ENCODE measurements around the gene CNTNAP2.

Gene CNTNAP2

GRCh38 chr7:147300293-147300692, 1183.7 kb downstream of the CNTNAP2 start:
- H3K4me3 Mint-ChIP-seq: no peak overlapping the region
- no peaks in the 10 kb centered on the region for H3K4me1 Mint-ChIP-seq

DNA sequence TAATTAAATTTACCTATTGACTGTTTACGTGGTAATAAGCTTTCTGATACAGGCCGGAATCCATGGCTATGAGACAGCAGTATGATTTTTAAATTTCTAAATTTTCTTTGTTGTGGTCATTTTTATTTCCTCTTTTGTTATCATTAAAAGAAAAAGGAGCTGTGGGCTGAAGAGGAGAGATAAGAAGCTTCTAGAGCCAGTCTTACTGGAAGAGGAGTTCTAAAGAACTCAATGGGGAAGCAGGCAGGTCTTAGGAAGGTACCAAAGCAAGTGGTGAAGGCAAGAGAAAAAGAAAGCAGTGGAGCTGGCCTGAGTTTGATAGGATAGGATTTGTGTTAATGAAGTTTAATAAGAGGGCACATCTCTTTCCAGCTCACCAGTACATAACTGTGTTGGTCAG, 1187.8 kb downstream of the CNTNAP2 start:
- no peaks in the 10 kb centered on the region for H3K36me3 Mint-ChIP-seq
- peaks cover 25% of the 10 kb centered on the region for H3K9me3 Mint-ChIP-seq
- CTCF ChIA-PET: no interaction called here

More at GRCh38 chr7:147300293-147300692, 1183.7 kb downstream of the CNTNAP2 start:
- no peaks in the 10 kb centered on the region for H3K27me3 Mint-ChIP-seq
- CTCF ChIA-PET: no interaction called here
- H3K27ac Mint-ChIP-seq: no peak overlapping the region
- H3K36me3 Mint-ChIP-seq: no peaks in the 10 kb centered on the region
- no peak for DNase-seq
- H3K9me3 Mint-ChIP-seq: peaks cover 9% of the 10 kb centered on the region

GRCh38 chr7:147305827-147306226, 1189.2 kb downstream of the CNTNAP2 start:
- Mint-ChIP-seq H3K36me3 (no peaks in the 10 kb centered on the region), H3K4me1 (no peaks in the 10 kb centered on the region), H3K4me3 (no peak overlapping the region), H3K27ac (no peak overlapping the region), H3K9me3 (peaks cover 25% of the 10 kb centered on the region), H3K27me3 (no peaks in the 10 kb centered on the region)
- no peak for DNase-seq
- CTCF ChIA-PET: no interaction called here

More for the DNA sequence above, 1187.8 kb downstream of the CNTNAP2 start:
- no peak for DNase-seq
- Mint-ChIP-seq H3K4me3 (no peak overlapping the region), H3K27me3 (no peaks in the 10 kb centered on the region), H3K4me1 (no peaks in the 10 kb centered on the region), H3K27ac (no peak overlapping the region)

DNA sequence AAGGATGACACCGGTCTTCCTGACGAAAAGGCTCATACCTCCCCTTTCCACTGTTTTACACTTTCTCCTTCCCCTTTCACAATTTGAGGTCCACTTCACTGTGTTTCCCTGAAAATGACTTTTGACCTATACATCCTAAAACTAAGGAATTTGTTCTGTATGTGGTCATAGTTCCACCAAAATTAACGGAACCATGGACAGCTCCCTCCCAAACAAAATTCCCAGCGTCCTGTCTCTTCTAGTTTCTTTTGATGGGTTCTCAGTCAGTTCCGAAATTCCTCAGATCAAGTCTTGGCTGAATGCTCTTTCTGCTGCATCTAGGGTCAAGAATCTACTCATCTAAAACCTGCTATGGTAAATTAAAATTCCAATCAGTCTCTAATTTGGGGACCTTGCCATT, 1191.9 kb downstream of the CNTNAP2 start:
- no peak for DNase-seq
- no peaks in the 10 kb centered on the region for H3K4me1 Mint-ChIP-seq
- H3K4me3 Mint-ChIP-seq: no peak overlapping the region
- H3K9me3 Mint-ChIP-seq: peaks cover 29% of the 10 kb centered on the region
- CTCF ChIA-PET: no interaction called here
- H3K36me3 Mint-ChIP-seq: no peaks in the 10 kb centered on the region
- H3K27ac Mint-ChIP-seq: no peak overlapping the region
- H3K27me3 Mint-ChIP-seq: no peaks in the 10 kb centered on the region

DNA sequence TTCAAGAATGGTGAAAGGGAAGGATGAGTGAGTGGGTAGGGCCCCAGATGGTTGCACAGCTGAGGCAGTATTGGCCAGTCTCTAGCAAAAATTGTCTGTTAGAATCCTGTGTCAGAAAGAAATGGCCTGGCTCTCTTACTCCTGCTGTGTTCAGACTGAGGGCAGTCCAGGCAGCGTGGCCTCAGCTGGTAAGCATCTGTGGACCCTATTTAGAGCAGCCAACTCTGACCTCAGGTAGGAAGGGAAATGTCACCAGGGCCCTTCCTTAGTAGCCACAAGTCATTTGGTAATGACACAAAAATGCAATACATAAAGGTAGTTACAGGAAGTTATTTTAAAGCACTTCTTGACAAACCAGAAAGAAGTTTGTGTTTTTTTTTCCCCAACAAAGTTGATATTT, 1194.7 kb downstream of the CNTNAP2 start:
- H3K27ac Mint-ChIP-seq: no peak overlapping the region
- CTCF ChIA-PET: no interaction called here
- H3K4me3 Mint-ChIP-seq: no peak overlapping the region
- no peak for DNase-seq
- H3K27me3 Mint-ChIP-seq: no peaks in the 10 kb centered on the region
- H3K36me3 Mint-ChIP-seq: no peaks in the 10 kb centered on the region
- H3K4me1 Mint-ChIP-seq: no peaks in the 10 kb centered on the region
- H3K9me3 Mint-ChIP-seq: peaks cover 21% of the 10 kb centered on the region

DNA sequence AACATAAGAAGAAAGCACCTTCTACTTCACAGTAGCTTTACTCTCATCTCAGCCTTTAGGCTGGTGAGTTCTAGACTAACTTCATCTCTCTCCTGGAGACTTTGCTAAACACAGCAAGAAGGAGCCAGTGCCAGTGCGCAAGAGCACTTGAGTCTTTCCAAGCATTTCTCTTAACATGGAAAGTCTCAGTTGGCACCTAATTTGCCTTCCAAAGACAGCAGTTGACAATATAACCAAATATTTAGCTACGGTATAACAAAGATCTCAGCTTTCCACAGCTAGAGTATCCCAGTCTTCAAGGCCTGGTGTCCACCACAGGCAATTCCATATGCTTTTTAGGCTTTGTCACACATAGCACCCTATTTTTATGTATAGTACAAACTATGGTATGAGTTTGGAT, 1204.9 kb downstream of the CNTNAP2 start:
- DNase-seq: no peak
- CTCF ChIA-PET: no interaction called here
- H3K27me3 Mint-ChIP-seq: no peaks in the 10 kb centered on the region
- H3K36me3 Mint-ChIP-seq: no peaks in the 10 kb centered on the region
- H3K27ac Mint-ChIP-seq: no peak overlapping the region
- no peak overlapping the region for H3K4me3 Mint-ChIP-seq
- peaks cover 12% of the 10 kb centered on the region for H3K9me3 Mint-ChIP-seq
- H3K4me1 Mint-ChIP-seq: no peaks in the 10 kb centered on the region

- Mint-ChIP-seq H3K27me3 (no peaks in the 10 kb centered on the region), H3K27ac (no peak overlapping the region), H3K4me3 (no peak overlapping the region), H3K36me3 (no peaks in the 10 kb centered on the region), H3K9me3 (peaks cover 9% of the 10 kb centered on the region), H3K4me1 (no peaks in the 10 kb centered on the region)
- CTCF ChIA-PET: no interaction called here
- DNase-seq: no peak
These were observed 1216.4 kb downstream of the CNTNAP2 start for GRCh38 chr7:147332988-147333387.

- H3K27me3 Mint-ChIP-seq: no peaks in the 10 kb centered on the region
- H3K4me1 Mint-ChIP-seq: no peaks in the 10 kb centered on the region
- no peak overlapping the region for H3K27ac Mint-ChIP-seq
- CTCF ChIA-PET: no interaction called here
- H3K9me3 Mint-ChIP-seq: peaks cover 8% of the 10 kb centered on the region
- H3K4me3 Mint-ChIP-seq: no peak overlapping the region
- no peak for DNase-seq
- no peaks in the 10 kb centered on the region for H3K36me3 Mint-ChIP-seq
These were observed 1246.5 kb downstream of the CNTNAP2 start for GRCh38 chr7:147363101-147363500.

- Mint-ChIP-seq H3K9me3 (peaks cover 8% of the 10 kb centered on the region), H3K4me1 (no peaks in the 10 kb centered on the region), H3K27me3 (no peaks in the 10 kb centered on the region), H3K4me3 (no peak overlapping the region), H3K27ac (no peak overlapping the region), H3K36me3 (no peaks in the 10 kb centered on the region)
- DNase-seq: no peak
- CTCF ChIA-PET: no interaction called here
These were observed 1259.6 kb downstream of the CNTNAP2 start for GRCh38 chr7:147376192-147376591.

DNA sequence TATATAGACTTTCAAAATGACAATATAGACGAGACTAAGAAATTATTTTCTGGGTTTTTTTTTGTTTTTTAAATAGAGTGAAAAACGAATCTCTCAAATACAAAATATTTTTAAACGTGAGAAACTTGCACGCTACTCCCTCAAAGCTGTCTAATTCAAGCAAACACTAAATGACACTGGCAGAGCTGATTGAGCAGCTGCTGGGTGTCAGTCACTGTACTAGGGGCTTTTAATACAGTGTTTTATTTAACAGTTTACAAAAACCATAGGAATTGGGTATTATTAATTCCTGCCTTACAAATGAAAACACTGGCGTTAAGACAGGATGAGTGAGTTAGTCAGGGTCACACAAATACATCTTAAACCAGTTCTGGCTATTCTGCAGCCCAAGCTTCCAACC, 1264.3 kb downstream of the CNTNAP2 start:
- no peaks in the 10 kb centered on the region for H3K4me1 Mint-ChIP-seq
- no peak overlapping the region for H3K4me3 Mint-ChIP-seq
- H3K27ac Mint-ChIP-seq: no peak overlapping the region
- H3K9me3 Mint-ChIP-seq: peaks cover 10% of the 10 kb centered on the region
- H3K36me3 Mint-ChIP-seq: no peaks in the 10 kb centered on the region
- DNase-seq: no peak
- H3K27me3 Mint-ChIP-seq: no peaks in the 10 kb centered on the region
- CTCF ChIA-PET: no interaction called here

- H3K27ac Mint-ChIP-seq: no peak overlapping the region
- DNase-seq: no peak
- H3K27me3 Mint-ChIP-seq: no peaks in the 10 kb centered on the region
- CTCF ChIA-PET: no interaction called here
- H3K4me1 Mint-ChIP-seq: no peaks in the 10 kb centered on the region
- peaks cover 13% of the 10 kb centered on the region for H3K9me3 Mint-ChIP-seq
- H3K36me3 Mint-ChIP-seq: no peaks in the 10 kb centered on the region
- no peak overlapping the region for H3K4me3 Mint-ChIP-seq
These were observed 1277.7 kb downstream of the CNTNAP2 start for GRCh38 chr7:147394329-147394728.

- Mint-ChIP-seq H3K4me1 (no peaks in the 10 kb centered on the region), H3K36me3 (no peaks in the 10 kb centered on the region), H3K27ac (no peak overlapping the region), H3K9me3 (peaks cover 4% of the 10 kb centered on the region), H3K27me3 (no peaks in the 10 kb centered on the region), H3K4me3 (no peak overlapping the region)
- DNase-seq: no peak
- CTCF ChIA-PET: interaction anchor here (0.9 kb wide), 1 partner anchor 19 kb away, joined by 3 read pairs; no protein-coding TSS in a partner anchor
These were observed 1283.7 kb downstream of the CNTNAP2 start for GRCh38 chr7:147400221-147400689.

GRCh38 chr7:147400925-147401324, 1284.3 kb downstream of the CNTNAP2 start:
- Mint-ChIP-seq H3K4me3 (no peak overlapping the region), H3K4me1 (no peaks in the 10 kb centered on the region), H3K36me3 (no peaks in the 10 kb centered on the region), H3K27ac (no peak overlapping the region), H3K9me3 (peaks cover 4% of the 10 kb centered on the region), H3K27me3 (no peaks in the 10 kb centered on the region)
- CTCF ChIA-PET: no interaction called here
- no peak for DNase-seq

DNA sequence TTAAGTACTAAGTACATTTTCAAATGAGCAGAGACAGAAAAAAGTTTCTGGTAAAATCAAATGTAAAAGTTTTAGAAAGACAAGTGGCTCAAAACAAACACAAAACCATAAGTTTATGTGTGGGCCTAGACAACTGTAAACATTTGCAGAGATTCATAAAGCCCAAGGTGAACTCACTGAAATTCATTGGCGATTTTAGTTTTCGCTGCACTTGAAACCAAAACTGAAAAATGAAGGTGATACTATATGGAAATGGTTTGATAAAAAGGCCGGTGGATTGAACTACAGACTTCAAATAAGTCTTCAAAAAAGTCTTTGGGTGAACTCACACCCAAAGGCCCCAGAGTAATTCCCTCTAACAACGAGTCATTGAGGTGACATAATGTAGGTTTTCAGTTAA, 1289.0 kb downstream of the CNTNAP2 start:
- no peaks in the 10 kb centered on the region for H3K4me1 Mint-ChIP-seq
- H3K36me3 Mint-ChIP-seq: no peaks in the 10 kb centered on the region
- CTCF ChIA-PET: interaction anchor here (0.6 kb wide), 1 partner anchor 123 kb away, joined by 4 read pairs; no protein-coding TSS in a partner anchor
- no peak overlapping the region for H3K4me3 Mint-ChIP-seq
- no peak for DNase-seq
- no peaks in the 10 kb centered on the region for H3K27me3 Mint-ChIP-seq
- no peak overlapping the region for H3K27ac Mint-ChIP-seq
- H3K9me3 Mint-ChIP-seq: peaks cover 11% of the 10 kb centered on the region

DNA sequence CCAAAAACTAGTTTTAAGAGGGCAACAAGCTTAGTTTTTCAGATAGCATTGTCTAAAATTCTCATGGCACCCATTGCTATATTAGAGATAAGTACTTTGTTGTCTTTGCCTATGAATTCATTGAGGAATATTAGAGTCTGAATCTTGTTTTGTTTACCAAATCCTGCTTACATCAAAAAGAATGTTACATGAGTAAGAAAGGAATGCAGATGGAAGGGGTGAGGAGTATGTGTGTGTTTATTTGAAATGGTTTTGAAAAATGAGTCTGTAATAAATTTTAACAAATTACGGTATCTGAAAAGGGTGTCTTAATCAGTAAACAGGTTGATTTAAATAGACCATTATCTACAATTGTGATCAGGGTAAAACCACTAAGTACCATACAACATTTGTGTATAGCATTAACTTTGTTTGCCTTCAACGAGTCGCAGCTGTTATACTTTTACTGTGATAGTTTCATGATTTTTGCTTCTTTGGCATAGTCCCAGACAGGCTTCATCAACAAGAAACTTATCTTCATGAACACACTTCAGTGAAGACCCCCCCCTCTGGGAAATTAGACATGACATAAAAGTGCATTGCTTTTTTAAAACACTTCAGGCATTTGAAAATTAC, 1290.0 kb downstream of the CNTNAP2 start:
- CTCF ChIA-PET: no interaction called here
- H3K27ac Mint-ChIP-seq: no peak overlapping the region
- no peaks in the 10 kb centered on the region for H3K27me3 Mint-ChIP-seq
- no peaks in the 10 kb centered on the region for H3K36me3 Mint-ChIP-seq
- no peak overlapping the region for H3K4me3 Mint-ChIP-seq
- no peaks in the 10 kb centered on the region for H3K4me1 Mint-ChIP-seq
- DNase-seq: no peak
- H3K9me3 Mint-ChIP-seq: peaks cover 11% of the 10 kb centered on the region

DNA sequence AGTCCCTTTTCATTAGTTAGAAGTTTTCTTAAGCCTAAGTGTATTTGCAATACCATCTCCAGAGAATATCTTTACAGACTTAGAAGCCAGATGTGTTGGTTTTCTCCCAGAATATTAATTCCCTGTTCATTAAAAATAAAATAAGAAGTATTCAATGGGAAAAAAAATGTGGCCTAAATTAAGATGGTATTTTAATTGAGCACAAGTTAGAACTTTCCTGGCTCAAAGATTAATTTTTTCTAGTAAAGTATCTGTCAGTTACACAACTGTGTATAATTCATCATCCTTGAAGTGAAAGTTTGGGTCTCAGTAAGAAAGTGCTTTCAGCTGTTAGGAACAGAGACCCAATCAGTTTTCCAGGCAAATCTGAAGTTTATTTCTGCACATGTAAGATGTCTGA, 1294.5 kb downstream of the CNTNAP2 start:
- CTCF ChIA-PET: no interaction called here
- Mint-ChIP-seq H3K9me3 (peaks cover 25% of the 10 kb centered on the region), H3K27me3 (no peaks in the 10 kb centered on the region), H3K4me1 (no peaks in the 10 kb centered on the region), H3K27ac (no peak overlapping the region), H3K4me3 (no peak overlapping the region), H3K36me3 (no peaks in the 10 kb centered on the region)
- DNase-seq: no peak
